SK-N-SH (cell line): ENCODE measurements around the gene NHSL1. TPM values are rescaled to one million over a fixed set of nuclear protein-coding genes. Genes with fewer than 3 reads are reported as not detected.

Experiments
- CTCF ChIA-PET: fragments of 300-600, 350-600 bp; formaldehyde crosslinking; extraction: SDS; loops from one replicate; lab custom pipeline; 2021; lab: Yijun Ruan, JAX
- POLR2A ChIA-PET: fragments of 350-600 bp; sonication (Branson Sonifier 250); formaldehyde crosslinking; extraction: SDS; loops from one replicate; lab custom pipeline; 2020; ENCODE audit warnings: antibody characterized with exemption, inconsistent platforms; lab: Yijun Ruan, JAX
- DNase-seq: peaks from one replicate; pipeline ENCODE4 v3.0.0; 2012
- H2AFZ ChIP-seq: fragments of 200-600 bp; sonication (generic); 2 replicates; pipeline ENCODE4 v1.8.1; 2016; ENCODE audit warnings: antibody characterized with exemption, mild to moderate bottlenecking, low read depth
- H3F3A ChIP-seq: fragments of 200-600 bp; sonication (generic); replicated peaks from 2 replicates; pipeline ENCODE3; 2016; ENCODE audit warnings: antibody characterized with exemption, mild to moderate bottlenecking; ENCODE audit not compliant: insufficient read depth
- H3K27ac ChIP-seq, 2 experiments: fragments of 200-500 bp in 1 of 2; fragments of 200-600 bp in 1 of 2; sonication (Bioruptor generic) in 1 of 2; sonication (generic), shearing (Covaris generic) in 1 of 2; 2 replicates each; pipeline versions ENCODE4 v1.5.1 to v1.6.1; 2014 to 2016; ENCODE audit warnings: low read depth in 2 of 2, inconsistent platforms in 1 of 2, low read length in 1 of 2, mild to moderate bottlenecking in 1 of 2, mixed read lengths in 1 of 2
- H3K27me3 ChIP-seq: fragments of 200-600 bp; sonication (generic), shearing (Covaris generic); 2 replicates; pipeline ENCODE4 v1.6.1; 2016; ENCODE audit warnings: mixed run types; ENCODE audit not compliant: insufficient read depth
- H3K36me3 ChIP-seq, 2 experiments: fragments of 200-500 bp in 1 of 2; fragments of 200-600 bp in 1 of 2; sonication (Bioruptor generic) in 1 of 2; sonication (generic) in 1 of 2; replicated peaks in 1 of 2; 2 replicates each; pipeline versions ENCODE3 to v1.5.1; 2014 to 2016; ENCODE audit warnings: low read length in 1 of 2, mild to moderate bottlenecking in 1 of 2; ENCODE audit not compliant: insufficient read depth in 2 of 2, control insufficient read depth in 1 of 2
- H3K4me1 ChIP-seq, 2 experiments: fragments of 200-500 bp in 1 of 2; fragments of 200-600 bp in 1 of 2; sonication (Bioruptor generic) in 1 of 2; sonication (generic), shearing (Covaris generic) in 1 of 2; 2 replicates each; pipeline versions ENCODE4 v1.5.1 to v1.6.1; 2014 to 2016; ENCODE audit warnings: low read depth in 1 of 2, low read length in 1 of 2, mixed run types in 1 of 2; ENCODE audit not compliant: insufficient read depth in 2 of 2, control insufficient read depth in 1 of 2
- H3K4me2 ChIP-seq: fragments of 200-600 bp; sonication (generic), shearing (Covaris generic); 2 replicates; pipeline ENCODE4 v1.6.1; 2017; ENCODE audit warnings: mixed run types
- H3K4me3 ChIP-seq, 2 experiments: fragments of 200-500 bp in 1 of 2; fragments of 200-600 bp in 1 of 2; sonication (Bioruptor generic) in 1 of 2; sonication (generic), shearing (Covaris generic) in 1 of 2; 2 replicates each; pipeline versions ENCODE4 v1.5.1 to v1.8.1; 2014 to 2016; ENCODE audit warnings: low read depth in 2 of 2, inconsistent platforms in 1 of 2, low read length in 1 of 2, mild to moderate bottlenecking in 1 of 2, mixed read lengths in 1 of 2, moderate library complexity in 1 of 2
- H3K79me2 ChIP-seq: fragments of 200-600 bp; sonication (generic); 2 replicates; pipeline ENCODE4 v1.8.1; 2017; ENCODE audit warnings: mild to moderate bottlenecking; ENCODE audit not compliant: insufficient read depth
- H3K9ac ChIP-seq: fragments of 200-600 bp; sonication (generic); 2 replicates; pipeline ENCODE4 v1.6.1; 2017; ENCODE audit warnings: mixed run types
- H3K9me2 ChIP-seq: fragments of 200-600 bp; sonication (generic); 2 replicates; pipeline ENCODE4 v1.6.1; 2017; ENCODE audit warnings: mixed run types
- H3K9me3 ChIP-seq: fragments of 200-600 bp; sonication (generic); 2 replicates; pipeline ENCODE4 v1.6.1; 2017; ENCODE audit warnings: mixed run types, mild to moderate bottlenecking, moderate library complexity
- H4K20me1 ChIP-seq: fragments of 200-600 bp; sonication (generic); 2 replicates; pipeline ENCODE4 v1.6.1; 2017; ENCODE audit warnings: mild to moderate bottlenecking, mixed run types; ENCODE audit not compliant: insufficient read depth
- CTCF ChIP-seq: fragments of 200-600 bp; sonication (generic); IDR thresholded peaks from 2 replicates; pipeline ENCODE4 v1.6.1; 2017; ENCODE audit warnings: antibody characterized with exemption, mild to moderate bottlenecking, moderate library complexity
- EZH2phosphoT487 ChIP-seq: fragments of 200-600 bp; sonication (generic); IDR thresholded peaks from 2 replicates; pipeline ENCODE4 v1.6.1; 2017; ENCODE audit warnings: low read depth, mixed run types, mild to moderate bottlenecking, antibody characterized with exemption, moderate library complexity, borderline replicate concordance
- FOSL2 ChIP-seq: IDR thresholded peaks from 2 replicates; pipeline ENCODE4 v1.4.0; 2012; ENCODE audit warnings: low read depth, mild to moderate bottlenecking, moderate library complexity, borderline replicate concordance
- GABPA ChIP-seq: IDR thresholded peaks from 2 replicates; pipeline ENCODE4 v1.4.0; 2012; ENCODE audit warnings: low read depth, mild to moderate bottlenecking
- JUND ChIP-seq: IDR thresholded peaks from 2 replicates; pipeline ENCODE4 v1.4.0; 2012
- MEF2A ChIP-seq: IDR thresholded peaks from 2 replicates; pipeline ENCODE4 v1.4.0; 2012; ENCODE audit warnings: low read depth, borderline replicate concordance
- NRF1 ChIP-seq: IDR thresholded peaks from 2 replicates; pipeline ENCODE4 v1.6.1; 2012; ENCODE audit warnings: low read depth, mild to moderate bottlenecking, low read length
- POLR2AphosphoS5 ChIP-seq: IDR thresholded peaks from 2 replicates; pipeline ENCODE4 v1.6.1; 2012; ENCODE audit warnings: low read depth, low read length
- RFX5 ChIP-seq: IDR thresholded peaks from 2 replicates; pipeline ENCODE4 v1.6.1; 2012; ENCODE audit warnings: mild to moderate bottlenecking, improper control_type of control experiment, low read length
- RXRA ChIP-seq: IDR thresholded peaks from 2 replicates; pipeline ENCODE4 v1.4.0; 2012; ENCODE audit warnings: low read depth, mild to moderate bottlenecking, borderline replicate concordance
- SMC3 ChIP-seq: IDR thresholded peaks from 2 replicates; pipeline ENCODE4 v1.6.1; 2012; ENCODE audit warnings: low read depth, low read length, improper control_type of control experiment
- TAF1 ChIP-seq: IDR thresholded peaks from 2 replicates; pipeline ENCODE4 v1.6.1; 2012; ENCODE audit warnings: low read depth, mild to moderate bottlenecking, low read length, moderate library complexity, borderline replicate concordance
- ZBTB33 ChIP-seq: IDR thresholded peaks from 2 replicates; pipeline ENCODE4 v1.4.0; 2012; ENCODE audit warnings: low read depth, borderline replicate concordance
- WGBS: methylation state at CpG from one replicate; pipeline ENCODE4 v1.1.6; 2017; ENCODE audit warnings: low lambda C conversion rate; 5-methylcytosine and 5-hydroxymethylcytosine counted together
- polyA plus RNA-seq, 3 experiments: library from polyadenylated mRNA; depleted of rRNA; stranded (reverse); fragments of >200 nt; gene quantifications; 2 replicates each; pipeline ENCODE4 v1.2.3, GENCODE V29; 2012
- TF ChIP-seq, protein P1 (sequence below): IDR thresholded peaks from 2 replicates; pipeline ENCODE4 v1.4.0; 2012; ENCODE audit warnings: low read depth
- TF ChIP-seq, protein P2 (sequence below): fragments of 150-350 bp; IDR thresholded peaks from 2 replicates; pipeline ENCODE4 v1.6.1; 2017; ENCODE audit warnings: antibody characterized with exemption, low read length, low read depth, borderline replicate concordance

The NHSL1 gene
- polyA plus RNA-seq, 1 of the 3 experiments (the other 2 are of a cell fraction): under 0.01 TPM

DNA sequence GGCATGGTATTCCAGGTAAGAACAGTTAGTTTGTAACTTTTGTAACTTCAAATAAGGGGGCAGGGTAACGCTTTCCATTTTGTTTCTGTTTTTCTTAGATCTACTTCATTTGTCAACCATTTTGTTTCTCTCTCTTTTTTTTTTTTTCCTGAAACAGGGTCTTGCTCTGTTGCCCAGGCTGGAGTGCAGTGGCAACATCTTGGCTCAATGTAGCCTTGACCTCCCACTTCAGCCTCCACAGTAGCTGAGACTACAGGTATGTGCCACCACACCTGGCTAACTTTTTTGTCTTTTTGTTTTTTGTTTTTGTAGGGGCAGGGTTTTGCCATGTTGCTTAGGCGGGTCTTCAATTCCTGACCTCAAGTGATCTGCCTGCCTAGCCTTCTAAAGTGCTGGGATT is 32.1 kb upstream of the NHSL1 start:
- ChIA-PET CTCF (no interaction called here), POLR2A (no interaction called here)
- Histone ChIP-seq H3K9ac (no peak overlapping the region), H3K4me3 (no peak overlapping the region), H3K79me2 (no peaks in the 10 kb centered on the region), H3K4me1 (no peaks in the 10 kb centered on the region; a peak in 1 of 4 replicates), H2AFZ (no peak overlapping the region), H3K9me3 (no peaks in the 10 kb centered on the region), H3K36me3 (no peaks in the 10 kb centered on the region), H3F3A (no peaks in the 10 kb centered on the region), H3K27me3 (peaks cover 6% of the 10 kb centered on the region; the same call in 1 of the 2 replicates), H3K27ac (no peak overlapping the region), H4K20me1 (no peaks in the 10 kb centered on the region), H3K9me2 (no peaks in the 10 kb centered on the region), H3K4me2 (no peak overlapping the region)
- WGBS: 5% methylated on average over 2 of the region's 2 CpGs
- no peak for DNase-seq
- TF ChIP-seq NRF1 (no peak), JUND (no peak), CTCF (no peak), MEF2A (no peak), SMC3 (no peak), FOSL2 (no peak), POLR2AphosphoS5 (no peak), TAF1 (no peak), EZH2phosphoT487 (no peak), ZBTB33 (no peak), RFX5 (no peak), GABPA (no peak), RXRA (no peak)
- TF ChIP-seq, protein P1, sequence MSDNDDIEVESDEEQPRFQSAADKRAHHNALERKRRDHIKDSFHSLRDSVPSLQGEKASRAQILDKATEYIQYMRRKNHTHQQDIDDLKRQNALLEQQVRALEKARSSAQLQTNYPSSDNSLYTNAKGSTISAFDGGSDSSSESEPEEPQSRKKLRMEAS: no peak
- TF ChIP-seq, protein P2, sequence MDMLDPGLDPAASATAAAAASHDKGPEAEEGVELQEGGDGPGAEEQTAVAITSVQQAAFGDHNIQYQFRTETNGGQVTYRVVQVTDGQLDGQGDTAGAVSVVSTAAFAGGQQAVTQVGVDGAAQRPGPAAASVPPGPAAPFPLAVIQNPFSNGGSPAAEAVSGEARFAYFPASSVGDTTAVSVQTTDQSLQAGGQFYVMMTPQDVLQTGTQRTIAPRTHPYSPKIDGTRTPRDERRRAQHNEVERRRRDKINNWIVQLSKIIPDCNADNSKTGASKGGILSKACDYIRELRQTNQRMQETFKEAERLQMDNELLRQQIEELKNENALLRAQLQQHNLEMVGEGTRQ: no peak
